NCI-H446 (cell line): ENCODE measurements around the gene CEBPG.
A peak's percentile ranks its signal among the peaks of the same experiment; 100 is the strongest.

Source experiments
- DNase-seq, 2 experiments: peaks; one replicate each; lab custom pipeline; 2025; lab: John Stamatoyannopoulos, UW

Gene CEBPG

GRCh38 chr19:33350538-33351309, 22.8 kb upstream of the CEBPG start:
- peak in 1 of 2 experiments; percentile 34 for DNase-seq

GRCh38 chr19:33355535-33355934, 18.0 kb upstream of the CEBPG start:
- no peak for DNase-seq

- DNase-seq, result no peak
These were observed 16.0 kb upstream of the CEBPG start for GRCh38 chr19:33357556-33357955.

- DNase-seq, result no peak
These were observed 15.1 kb upstream of the CEBPG start for GRCh38 chr19:33358408-33358807.

- DNase-seq, result no peak
These were observed 13.9 kb upstream of the CEBPG start for GRCh38 chr19:33359581-33359980.

GRCh38 chr19:33362508-33363228, 10.8 kb upstream of the CEBPG start:
- no peak for DNase-seq

- DNase-seq, result no peak
These were observed 10.0 kb upstream of the CEBPG start for GRCh38 chr19:33363476-33363875.

- DNase-seq, result no peak
These were observed 7.8 kb upstream of the CEBPG start for GRCh38 chr19:33365691-33366090.

- DNase-seq, result no peak
These were observed 7.4 kb upstream of the CEBPG start for GRCh38 chr19:33366127-33366526.

- DNase-seq, result no peak
These were observed 6.6 kb upstream of the CEBPG start for GRCh38 chr19:33366897-33367296.

- no peak for DNase-seq
These were observed 5.2 kb upstream of the CEBPG start for GRCh38 chr19:33368074-33368864.

GRCh38 chr19:33370783-33371182, 2.7 kb upstream of the CEBPG start:
- no peak for DNase-seq

GRCh38 chr19:33374236-33374714, 766 bp downstream of the CEBPG start:
- peak in 1 of 2 experiments; percentile 20 for DNase-seq

GRCh38 chr19:33375156-33375836, 1.8 kb downstream of the CEBPG start:
- no peak for DNase-seq

- DNase-seq, result no peak
These were observed 2.3 kb downstream of the CEBPG start for GRCh38 chr19:33375837-33376159.

- DNase-seq, result no peak
These were observed 2.9 kb downstream of the CEBPG start for GRCh38 chr19:33376423-33376822.

- DNase-seq, result no peak
These were observed 3.5 kb downstream of the CEBPG start for GRCh38 chr19:33376941-33377557.

- DNase-seq, result no peak
These were observed 4.3 kb downstream of the CEBPG start for GRCh38 chr19:33377586-33378475.

GRCh38 chr19:33379151-33379829, 5.8 kb downstream of the CEBPG start:
- no peak for DNase-seq

- DNase-seq, result no peak
These were observed 7.6 kb downstream of the CEBPG start for GRCh38 chr19:33381101-33381500.
